Measurements from ENCODE around the gene ODC1.

Gene ODC1

GRCh38 chr2:10447895-10448575 is at the start of gene ODC1:
TSS of gene ODC1 (minus strand) at chr2:10448327. CDS start at chr2:10445032, 3,295 bp downstream.
- H3K27me3 ChIP-seq (ENCODE audit: control insufficient read depth in 2 of 2, insufficient read depth in 2 of 2, low read length in 2 of 2), result no peaks in the 10 kb centered on the region
- H3K36me3 ChIP-seq (ENCODE audit: control insufficient read depth in 2 of 2, insufficient read depth in 2 of 2, low read length in 2 of 2), result peaks cover 18 to 21% of the 10 kb centered on the region in 2 donors

GRCh38 chr2:10497797-10498251 is 49.7 kb upstream of the ODC1 start:
- H3K9me3 ChIP-seq (ENCODE audit: control insufficient read depth in 2 of 2, low read length in 2 of 2), result no peaks in the 10 kb centered on the region
- no peaks in the 10 kb centered on the region for H3K36me3 ChIP-seq (ENCODE audit: control insufficient read depth in 2 of 2, insufficient read depth in 2 of 2, low read length in 2 of 2)
- peak overlapping the region; percentile 32 for H3K27ac ChIP-seq (ENCODE audit: low read depth in 2 of 2, low read length in 2 of 2)
- H3K4me1 ChIP-seq (ENCODE audit: control insufficient read depth in 2 of 2, insufficient read depth in 2 of 2, low read length in 2 of 2), result peaks cover 13 to 23% of the 10 kb centered on the region in 2 donors
- H3K27me3 ChIP-seq (ENCODE audit: control insufficient read depth in 2 of 2, insufficient read depth in 2 of 2, low read length in 2 of 2), result peaks cover 21 to 24% of the 10 kb centered on the region in 2 donors
- H3K9ac ChIP-seq (ENCODE audit: low read depth in 1 of 2, low read length in 2 of 2), result peak overlapping the region in 1 of 2 donors; percentile 74
- peak overlapping the region in 1 of 2 donors; percentile 3 for H3K4me3 ChIP-seq (ENCODE audit: low read length in 2 of 2)

More at GRCh38 chr2:10447895-10448575, at the start of gene ODC1:
- Histone ChIP-seq H3K9ac (ENCODE audit: low read depth in 1 of 2, low read length in 2 of 2) (peak within 1 kb of the TSS; percentile 89 to 99), H3K9me3 (ENCODE audit: control insufficient read depth in 2 of 2, low read length in 2 of 2) (no peaks in the 10 kb centered on the region), H3K27ac (ENCODE audit: low read depth in 2 of 2, low read length in 2 of 2) (peak within 1 kb of the TSS; percentile 94 to 97), H3K4me3 (ENCODE audit: low read length in 2 of 2) (peak within 1 kb of the TSS; percentile 85 to 87), H3K4me1 (ENCODE audit: control insufficient read depth in 2 of 2, insufficient read depth in 2 of 2, low read length in 2 of 2) (peaks cover 33 to 43% of the 10 kb centered on the region in 2 donors)

- H3K27ac ChIP-seq (ENCODE audit: low read depth in 2 of 2, low read length in 2 of 2), result no peak overlapping the region
- H3K9me3 ChIP-seq (ENCODE audit: control insufficient read depth in 2 of 2, low read length in 2 of 2), result no peaks in the 10 kb centered on the region
- no peaks in the 10 kb centered on the region for H3K36me3 ChIP-seq (ENCODE audit: control insufficient read depth in 2 of 2, insufficient read depth in 2 of 2, low read length in 2 of 2)
- H3K27me3 ChIP-seq (ENCODE audit: control insufficient read depth in 2 of 2, insufficient read depth in 2 of 2, low read length in 2 of 2), result peaks cover 21 to 24% of the 10 kb centered on the region in 2 donors
- H3K4me1 ChIP-seq (ENCODE audit: control insufficient read depth in 2 of 2, insufficient read depth in 2 of 2, low read length in 2 of 2), result peaks cover 17 to 29% of the 10 kb centered on the region in 2 donors
- no peak overlapping the region for H3K9ac ChIP-seq (ENCODE audit: low read depth in 1 of 2, low read length in 2 of 2)
- no peak overlapping the region for H3K4me3 ChIP-seq (ENCODE audit: low read length in 2 of 2)
Measured at GRCh38 chr2:10495988-10496313, 47.8 kb upstream of the ODC1 start.

- peaks cover 21 to 24% of the 10 kb centered on the region in 2 donors for H3K27me3 ChIP-seq (ENCODE audit: control insufficient read depth in 2 of 2, insufficient read depth in 2 of 2, low read length in 2 of 2)
- H3K9me3 ChIP-seq (ENCODE audit: control insufficient read depth in 2 of 2, low read length in 2 of 2), result no peaks in the 10 kb centered on the region
- H3K4me1 ChIP-seq (ENCODE audit: control insufficient read depth in 2 of 2, insufficient read depth in 2 of 2, low read length in 2 of 2), result peaks cover 18 to 31% of the 10 kb centered on the region in 2 donors
- H3K36me3 ChIP-seq (ENCODE audit: control insufficient read depth in 2 of 2, insufficient read depth in 2 of 2, low read length in 2 of 2), result no peaks in the 10 kb centered on the region
- H3K9ac ChIP-seq (ENCODE audit: low read depth in 1 of 2, low read length in 2 of 2), result no peak overlapping the region
- no peak overlapping the region for H3K27ac ChIP-seq (ENCODE audit: low read depth in 2 of 2, low read length in 2 of 2)
- no peak overlapping the region for H3K4me3 ChIP-seq (ENCODE audit: low read length in 2 of 2)
Measured at GRCh38 chr2:10495311-10495987, 47.3 kb upstream of the ODC1 start.

- H3K27ac ChIP-seq (ENCODE audit: low read depth in 2 of 2, low read length in 2 of 2), result no peak overlapping the region
Measured at GRCh38 chr2:10494351-10495066, 46.4 kb upstream of the ODC1 start.

GRCh38 chr2:10493634-10494281 is 45.6 kb upstream of the ODC1 start:
- Histone ChIP-seq H3K36me3 (ENCODE audit: control insufficient read depth in 2 of 2, insufficient read depth in 2 of 2, low read length in 2 of 2) (no peaks in the 10 kb centered on the region), H3K9ac (ENCODE audit: low read depth in 1 of 2, low read length in 2 of 2) (peak overlapping the region in 1 of 2 donors; percentile 45), H3K27ac (ENCODE audit: low read depth in 2 of 2, low read length in 2 of 2) (peak overlapping the region; percentile 28 to 54), H3K27me3 (ENCODE audit: control insufficient read depth in 2 of 2, insufficient read depth in 2 of 2, low read length in 2 of 2) (peaks cover 21 to 24% of the 10 kb centered on the region in 2 donors), H3K4me1 (ENCODE audit: control insufficient read depth in 2 of 2, insufficient read depth in 2 of 2, low read length in 2 of 2) (peaks cover 18 to 34% of the 10 kb centered on the region in 2 donors), H3K4me3 (ENCODE audit: low read length in 2 of 2) (peak overlapping the region in 1 of 2 donors; percentile 13), H3K9me3 (ENCODE audit: control insufficient read depth in 2 of 2, low read length in 2 of 2) (no peaks in the 10 kb centered on the region)

More at GRCh38 chr2:10494351-10495066, 46.4 kb upstream of the ODC1 start:
- Histone ChIP-seq H3K4me1 (ENCODE audit: control insufficient read depth in 2 of 2, insufficient read depth in 2 of 2, low read length in 2 of 2) (peaks cover 18 to 34% of the 10 kb centered on the region in 2 donors), H3K27me3 (ENCODE audit: control insufficient read depth in 2 of 2, insufficient read depth in 2 of 2, low read length in 2 of 2) (peaks cover 21 to 24% of the 10 kb centered on the region in 2 donors), H3K9ac (ENCODE audit: low read depth in 1 of 2, low read length in 2 of 2) (no peak overlapping the region), H3K9me3 (ENCODE audit: control insufficient read depth in 2 of 2, low read length in 2 of 2) (no peaks in the 10 kb centered on the region), H3K4me3 (ENCODE audit: low read length in 2 of 2) (no peak overlapping the region), H3K36me3 (ENCODE audit: control insufficient read depth in 2 of 2, insufficient read depth in 2 of 2, low read length in 2 of 2) (no peaks in the 10 kb centered on the region)

- no peaks in the 10 kb centered on the region for H3K9me3 ChIP-seq (ENCODE audit: control insufficient read depth in 2 of 2, low read length in 2 of 2)
- H3K9ac ChIP-seq (ENCODE audit: low read depth in 1 of 2, low read length in 2 of 2), result peak overlapping the region; percentile 2 to 45
- peaks cover 18 to 31% of the 10 kb centered on the region in 2 donors for H3K4me1 ChIP-seq (ENCODE audit: control insufficient read depth in 2 of 2, insufficient read depth in 2 of 2, low read length in 2 of 2)
- no peaks in the 10 kb centered on the region for H3K36me3 ChIP-seq (ENCODE audit: control insufficient read depth in 2 of 2, insufficient read depth in 2 of 2, low read length in 2 of 2)
- H3K27me3 ChIP-seq (ENCODE audit: control insufficient read depth in 2 of 2, insufficient read depth in 2 of 2, low read length in 2 of 2), result peaks cover 21 to 22% of the 10 kb centered on the region in 2 donors
- H3K27ac ChIP-seq (ENCODE audit: low read depth in 2 of 2, low read length in 2 of 2), result peak overlapping the region; percentile 28 to 54
- no peak overlapping the region for H3K4me3 ChIP-seq (ENCODE audit: low read length in 2 of 2)
Measured at GRCh38 chr2:10493075-10493633, 45.0 kb upstream of the ODC1 start.

GRCh38 chr2:10490806-10491291 is 42.7 kb upstream of the ODC1 start:
- Histone ChIP-seq H3K9ac (ENCODE audit: low read depth in 1 of 2, low read length in 2 of 2) (peak overlapping the region in 1 of 2 donors; percentile 71), H3K27me3 (ENCODE audit: control insufficient read depth in 2 of 2, insufficient read depth in 2 of 2, low read length in 2 of 2) (peaks cover 8 to 10% of the 10 kb centered on the region in 2 donors), H3K4me3 (ENCODE audit: low read length in 2 of 2) (peak overlapping the region; percentile 34 to 52), H3K9me3 (ENCODE audit: control insufficient read depth in 2 of 2, low read length in 2 of 2) (no peaks in the 10 kb centered on the region), H3K27ac (ENCODE audit: low read depth in 2 of 2, low read length in 2 of 2) (peak overlapping the region; percentile 80 to 91), H3K36me3 (ENCODE audit: control insufficient read depth in 2 of 2, insufficient read depth in 2 of 2, low read length in 2 of 2) (no peaks in the 10 kb centered on the region), H3K4me1 (ENCODE audit: control insufficient read depth in 2 of 2, insufficient read depth in 2 of 2, low read length in 2 of 2) (peaks cover 26 to 32% of the 10 kb centered on the region in 2 donors)

GRCh38 chr2:10489842-10490555 is 41.9 kb upstream of the ODC1 start:
- Histone ChIP-seq H3K4me3 (ENCODE audit: low read length in 2 of 2) (no peak overlapping the region), H3K27ac (ENCODE audit: low read depth in 2 of 2, low read length in 2 of 2) (peak overlapping the region in 1 of 2 donors; percentile 46), H3K27me3 (ENCODE audit: control insufficient read depth in 2 of 2, insufficient read depth in 2 of 2, low read length in 2 of 2) (peaks cover 0 to 3% of the 10 kb centered on the region in 2 donors), H3K36me3 (ENCODE audit: control insufficient read depth in 2 of 2, insufficient read depth in 2 of 2, low read length in 2 of 2) (no peaks in the 10 kb centered on the region), H3K9me3 (ENCODE audit: control insufficient read depth in 2 of 2, low read length in 2 of 2) (no peaks in the 10 kb centered on the region), H3K9ac (ENCODE audit: low read depth in 1 of 2, low read length in 2 of 2) (peak overlapping the region in 1 of 2 donors; percentile 37), H3K4me1 (ENCODE audit: control insufficient read depth in 2 of 2, insufficient read depth in 2 of 2, low read length in 2 of 2) (peaks cover 26 to 29% of the 10 kb centered on the region in 2 donors)
